Immature natural killer cell (primary cell): ENCODE data around the gene TAF1D. TPM values are rescaled to one million over a fixed set of nuclear protein-coding genes. Genes with fewer than 3 reads are reported as not detected.

Experiments
- DNase-seq, 3 donors: peaks; one replicate each; pipeline ENCODE4 v3.0.0; 2022; ENCODE audit warnings: mixed read lengths in 1 of 3
- H3K27ac Mint-ChIP-seq, 6 donors: one replicate each; pipeline ENCODE4 v1.8.0; 2020; ENCODE audit warnings: mixed read lengths in 6 of 6, mild to moderate bottlenecking in 5 of 6, inconsistent platforms in 4 of 6, moderate library complexity in 3 of 6
- H3K27me3 Mint-ChIP-seq, 3 donors: one replicate each; pipeline ENCODE4 v1.8.0; 2020 to 2021; ENCODE audit warnings: low read depth in 3 of 3, mild to moderate bottlenecking in 3 of 3, mixed read lengths in 3 of 3, moderate library complexity in 3 of 3, inconsistent platforms in 1 of 3
- H3K36me3 Mint-ChIP-seq, 3 donors: one replicate each; pipeline ENCODE4 v1.8.0; 2020; ENCODE audit warnings: mixed read lengths in 3 of 3, inconsistent platforms in 2 of 3, mild to moderate bottlenecking in 2 of 3
- H3K4me1 Mint-ChIP-seq, 2 donors: one replicate each; pipeline ENCODE4 v1.8.0; 2020; ENCODE audit warnings: inconsistent platforms in 2 of 2, mild to moderate bottlenecking in 2 of 2, mixed read lengths in 2 of 2, moderate library complexity in 1 of 2
- H3K4me3 Mint-ChIP-seq, 5 donors: one replicate each; pipeline ENCODE4 v1.8.0; 2020; ENCODE audit warnings: mild to moderate bottlenecking in 5 of 5, mixed read lengths in 5 of 5, inconsistent platforms in 3 of 5, moderate library complexity in 3 of 5
- H3K9me3 Mint-ChIP-seq, 6 donors: one replicate each; pipeline ENCODE4 v1.8.0; 2020; ENCODE audit warnings: mild to moderate bottlenecking in 6 of 6, mixed read lengths in 6 of 6, inconsistent platforms in 4 of 6, moderate library complexity in 3 of 6
- polyA plus RNA-seq, 3 donors: library from polyadenylated mRNA; unstranded; fragments of 300-500 nt; fragmentation: Illumina TruSeq; gene quantifications; one replicate each; pipeline ENCODE4 v1.2.3, GENCODE V29; 2021

Gene TAF1D
- polyA plus RNA-seq, 3 donors from 2014 or later = 10.3 to 21.3 (median 16.2) TPM

DNA sequence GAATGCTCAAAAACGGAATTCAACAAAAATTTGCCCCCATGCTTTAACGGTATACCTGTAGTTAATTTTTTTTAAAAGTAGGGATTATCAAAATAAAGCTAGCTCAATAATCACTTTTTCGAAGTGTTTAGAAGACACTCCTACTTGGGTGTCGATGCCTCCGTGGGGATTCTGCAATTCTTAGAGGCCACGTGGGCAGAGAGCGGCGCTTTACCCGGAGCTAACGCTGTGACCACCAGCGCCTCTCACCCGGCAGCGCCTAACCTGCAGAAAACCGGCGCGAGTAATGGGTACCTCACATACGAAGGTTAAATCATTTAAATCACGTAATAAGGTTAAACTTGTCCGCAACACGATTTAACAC lies 583 bp downstream of the TAF1D start:
- H3K36me3 Mint-ChIP-seq = peaks cover 18 to 32% (median 19%) of the 10 kb centered on the region in 3 donors
- DNase-seq = peak in 2 of 3 donors; percentile 77
- H3K27ac Mint-ChIP-seq = peak overlapping the region; percentile 98 to 100 (median 100)
- H3K27me3 Mint-ChIP-seq = peaks cover 12 to 16% (median 13%) of the 10 kb centered on the region in 3 donors
- H3K4me1 Mint-ChIP-seq = peaks cover 62 to 77% of the 10 kb centered on the region in 2 donors
- H3K9me3 Mint-ChIP-seq = no peaks in the 10 kb centered on the region
- H3K4me3 Mint-ChIP-seq = peak overlapping the region; percentile 97 to 100 (median 100)

DNA sequence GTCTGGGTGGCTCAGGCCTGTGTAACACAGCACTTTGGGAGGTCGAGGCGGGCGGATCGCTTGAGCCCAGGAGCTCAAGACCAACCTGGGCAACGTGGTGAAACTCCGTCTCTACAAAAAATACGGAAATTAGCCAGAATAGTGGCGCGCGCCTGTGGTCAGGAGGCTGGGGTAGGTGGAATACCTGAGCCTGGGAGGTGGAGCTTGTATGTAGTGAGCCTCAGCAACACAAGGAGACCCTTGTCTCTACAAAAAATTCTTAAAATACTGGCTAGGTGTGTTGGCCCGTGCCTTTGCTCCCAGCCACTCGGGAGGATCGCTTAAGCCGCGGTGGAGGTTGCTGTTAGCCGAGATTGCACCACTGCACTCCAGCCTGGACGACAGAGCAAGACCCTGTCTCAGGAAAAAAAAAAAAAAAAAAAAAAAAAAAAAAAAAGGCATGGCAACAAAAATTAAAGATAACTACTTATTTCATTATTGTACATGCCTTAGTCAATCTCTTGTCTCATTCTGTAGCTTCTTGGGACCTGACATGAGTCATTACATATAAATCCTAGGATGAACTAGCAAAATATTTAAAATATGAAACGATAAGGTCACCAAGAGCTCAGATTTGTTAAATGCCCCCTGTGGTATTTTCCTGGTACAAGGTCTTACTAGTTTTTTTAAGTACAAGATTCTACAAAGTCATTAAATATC lies 1.1 kb downstream of the TAF1D start:
- Mint-ChIP-seq H3K4me1 (peaks cover 62 to 80% of the 10 kb centered on the region in 2 donors), H3K4me3 (peak overlapping the region; percentile 97 to 100 (median 100)), H3K27ac (peak overlapping the region; percentile 98 to 100 (median 100)), H3K27me3 (peaks cover 12 to 16% (median 13%) of the 10 kb centered on the region in 3 donors), H3K9me3 (no peaks in the 10 kb centered on the region), H3K36me3 (peaks cover 18 to 33% (median 19%) of the 10 kb centered on the region in 3 donors)
- DNase-seq = peak in 1 of 3 donors; percentile 23

GRCh38 chr11:93738647-93739081 lies 2.6 kb downstream of the TAF1D start:
- H3K9me3 Mint-ChIP-seq = no peaks in the 10 kb centered on the region
- peaks cover 65 to 89% of the 10 kb centered on the region in 2 donors for H3K4me1 Mint-ChIP-seq
- peaks cover 11 to 16% (median 12%) of the 10 kb centered on the region in 3 donors for H3K27me3 Mint-ChIP-seq
- peak overlapping the region; percentile 75 to 100 (median 88) for H3K27ac Mint-ChIP-seq
- H3K4me3 Mint-ChIP-seq = peak overlapping the region; percentile 82 to 100 (median 100)
- no peak for DNase-seq
- H3K36me3 Mint-ChIP-seq = peaks cover 15 to 44% (median 20%) of the 10 kb centered on the region in 3 donors

DNA sequence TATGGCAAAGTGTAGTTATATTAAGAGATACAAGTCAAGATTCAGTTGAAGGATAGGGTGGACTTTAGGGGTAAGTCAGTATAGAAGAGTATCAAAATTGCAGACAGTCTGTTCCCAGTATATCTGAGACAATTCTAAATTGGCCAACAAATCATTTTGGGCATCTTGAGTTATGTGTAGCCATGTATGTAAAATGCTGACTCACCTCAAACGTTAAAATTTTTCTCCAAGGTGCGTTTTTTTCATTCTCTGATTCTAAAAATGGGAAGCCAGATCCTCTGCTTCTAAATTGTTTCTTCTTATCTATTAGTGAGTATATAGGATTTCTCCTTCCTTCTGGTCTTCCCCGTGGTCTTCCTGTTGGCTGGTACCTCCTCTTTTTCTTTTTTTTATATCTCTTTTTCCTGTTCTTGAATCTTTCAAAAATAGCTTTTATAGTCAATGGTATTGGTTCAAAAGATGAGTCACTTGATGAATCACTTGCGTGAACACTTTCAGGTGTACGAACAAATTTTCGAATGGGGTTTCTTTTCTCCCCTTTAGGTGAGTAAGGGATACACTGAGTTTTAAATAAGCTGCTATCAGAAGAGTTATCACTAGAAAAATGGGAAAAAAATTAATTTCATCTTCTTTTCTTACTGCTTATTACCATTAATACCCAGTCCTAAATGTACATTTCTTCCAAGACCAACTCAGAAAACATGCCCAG lies 3.2 kb downstream of the TAF1D start:
- Mint-ChIP-seq H3K27ac (peak overlapping the region; percentile 55 to 100 (median 88)), H3K27me3 (peaks cover 11 to 16% (median 12%) of the 10 kb centered on the region in 3 donors), H3K9me3 (no peaks in the 10 kb centered on the region), H3K4me1 (peaks cover 66 to 93% of the 10 kb centered on the region in 2 donors), H3K36me3 (peaks cover 17 to 48% (median 23%) of the 10 kb centered on the region in 3 donors), H3K4me3 (peak overlapping the region in 3 of 5 donors; percentile 82 to 100 (median 97))
- DNase-seq = no peak

DNA sequence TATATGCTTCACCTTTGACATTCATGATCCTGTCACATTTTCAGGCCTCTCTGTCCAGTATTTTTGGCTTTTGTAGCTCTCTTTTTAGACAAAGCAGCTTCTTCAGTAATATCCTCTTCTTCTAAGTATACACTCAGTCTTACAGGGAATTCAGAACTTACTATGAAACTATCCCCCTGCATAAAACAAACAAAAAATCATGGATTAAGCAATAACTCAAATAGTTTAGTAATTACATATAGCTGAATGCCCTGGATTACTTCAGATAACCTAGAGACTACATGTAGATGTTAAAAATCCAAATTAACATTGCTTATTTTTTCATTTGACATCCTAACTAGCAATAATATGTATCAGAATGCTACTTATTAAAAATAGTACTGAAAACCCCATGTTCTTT lies 5.2 kb downstream of the TAF1D start:
- no peak for DNase-seq
- Mint-ChIP-seq H3K4me1 (peaks cover 51 to 89% of the 10 kb centered on the region in 2 donors), H3K27me3 (peaks cover 4 to 12% (median 9%) of the 10 kb centered on the region in 3 donors), H3K9me3 (no peaks in the 10 kb centered on the region), H3K4me3 (peak overlapping the region in 1 of 5 donors; percentile 1), H3K36me3 (peaks cover 18 to 62% (median 23%) of the 10 kb centered on the region in 3 donors), H3K27ac (peak overlapping the region in 3 of 6 donors; percentile 21 to 61 (median 60))

GRCh38 chr11:93735627-93736026 lies 5.7 kb downstream of the TAF1D start:
- Mint-ChIP-seq H3K4me3 (no peak overlapping the region), H3K9me3 (no peaks in the 10 kb centered on the region), H3K27me3 (peaks cover 0 to 7% (median 4%) of the 10 kb centered on the region in 3 donors), H3K4me1 (peaks cover 49 to 85% of the 10 kb centered on the region in 2 donors), H3K36me3 (peaks cover 18 to 62% (median 23%) of the 10 kb centered on the region in 3 donors), H3K27ac (peak overlapping the region in 4 of 6 donors; percentile 21 to 61 (median 38))
- DNase-seq = no peak

GRCh38 chr11:93734427-93735222 lies 6.7 kb downstream of the TAF1D start:
- Mint-ChIP-seq H3K4me3 (peak overlapping the region in 1 of 5 donors; percentile 14), H3K27me3 (peaks cover 0 to 2% (median 0%) of the 10 kb centered on the region in 3 donors)

DNA sequence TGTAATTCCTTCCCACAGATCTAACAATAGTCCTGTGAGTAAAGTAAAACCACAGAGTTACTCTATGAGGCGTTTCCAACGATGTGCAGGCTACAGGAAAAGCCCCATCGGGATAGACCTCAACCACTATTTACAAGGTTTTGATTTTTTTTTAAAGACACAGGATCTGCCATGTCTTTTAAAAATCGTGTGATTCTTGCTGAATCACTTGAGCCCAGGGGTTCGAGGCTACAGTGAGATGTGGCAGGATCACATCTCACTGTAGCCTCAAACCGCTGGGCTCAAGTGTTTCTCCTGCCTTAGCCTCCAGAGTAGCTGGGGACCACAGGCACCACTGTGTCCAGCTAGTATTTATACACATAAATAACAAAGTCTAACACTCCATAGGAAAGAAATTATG lies 7.8 kb downstream of the TAF1D start:
- peaks cover 29 to 64% of the 10 kb centered on the region in 2 donors for H3K4me1 Mint-ChIP-seq
- peaks cover 24 to 78% (median 30%) of the 10 kb centered on the region in 3 donors for H3K36me3 Mint-ChIP-seq

More at GRCh38 chr11:93734427-93735222, 6.7 kb downstream of the TAF1D start:
- peak overlapping the region in 5 of 6 donors; percentile 7 to 61 (median 36) for H3K27ac Mint-ChIP-seq
- peaks cover 40 to 75% of the 10 kb centered on the region in 2 donors for H3K4me1 Mint-ChIP-seq
- no peak for DNase-seq
- no peaks in the 10 kb centered on the region for H3K9me3 Mint-ChIP-seq
- H3K36me3 Mint-ChIP-seq = peaks cover 18 to 70% (median 31%) of the 10 kb centered on the region in 3 donors

GRCh38 chr11:93732237-93732892 lies 8.9 kb downstream of the TAF1D start:
- peaks cover 0 to 3% (median 0%) of the 10 kb centered on the region in 3 donors for H3K27me3 Mint-ChIP-seq
- H3K27ac Mint-ChIP-seq = peak overlapping the region in 1 of 6 donors; percentile 68
- no peak for DNase-seq
- H3K9me3 Mint-ChIP-seq = no peaks in the 10 kb centered on the region
- no peak overlapping the region for H3K4me3 Mint-ChIP-seq
- H3K36me3 Mint-ChIP-seq = peaks cover 25 to 73% (median 28%) of the 10 kb centered on the region in 3 donors
- H3K4me1 Mint-ChIP-seq = peaks cover 18 to 52% of the 10 kb centered on the region in 2 donors

More for the DNA sequence above, 7.8 kb downstream of the TAF1D start:
- H3K27ac Mint-ChIP-seq = peak overlapping the region in 3 of 6 donors; percentile 7 to 35 (median 17)
- H3K9me3 Mint-ChIP-seq = no peaks in the 10 kb centered on the region
- H3K4me3 Mint-ChIP-seq = no peak overlapping the region
- peaks cover 0 to 3% (median 0%) of the 10 kb centered on the region in 3 donors for H3K27me3 Mint-ChIP-seq
- DNase-seq = no peak

- no peak overlapping the region for H3K4me3 Mint-ChIP-seq
- peaks cover 8 to 34% of the 10 kb centered on the region in 2 donors for H3K4me1 Mint-ChIP-seq
- H3K27me3 Mint-ChIP-seq = peaks cover 0 to 3% (median 0%) of the 10 kb centered on the region in 3 donors
- DNase-seq = no peak
- H3K9me3 Mint-ChIP-seq = no peaks in the 10 kb centered on the region
- peaks cover 11 to 60% (median 23%) of the 10 kb centered on the region in 3 donors for H3K36me3 Mint-ChIP-seq
- peak overlapping the region in 3 of 6 donors; percentile 20 to 40 (median 27) for H3K27ac Mint-ChIP-seq
These were observed 10.9 kb downstream of the TAF1D start for GRCh38 chr11:93730108-93731107.

- H3K9me3 Mint-ChIP-seq = no peaks in the 10 kb centered on the region
- H3K4me1 Mint-ChIP-seq = peaks cover 2 to 23% of the 10 kb centered on the region in 2 donors
- H3K4me3 Mint-ChIP-seq = no peak overlapping the region
- H3K36me3 Mint-ChIP-seq = peaks cover 11 to 51% (median 20%) of the 10 kb centered on the region in 3 donors
- H3K27ac Mint-ChIP-seq = peak overlapping the region in 5 of 6 donors; percentile 16 to 72 (median 47)
- DNase-seq = no peak
- peaks cover 0 to 3% (median 0%) of the 10 kb centered on the region in 3 donors for H3K27me3 Mint-ChIP-seq
These were observed 12.1 kb downstream of the TAF1D start for GRCh38 chr11:93729129-93729616.
